HG02973 (cell line): Measurements from ENCODE around the gene UBN2.
"Not testable (repeated sequence)": the region's sequence is repeated elsewhere in the genome, so short reads cannot be mapped to it uniquely, and the experiment has no call there.

Source experiments
- ATAC-seq: cut with Tn5 transposase; IDR thresholded peaks from one replicate; pipeline ENCODE4 v1.9.1; 2021; ENCODE audit warnings: moderate library complexity; ENCODE audit not compliant: unreplicated experiment

Gene UBN2

DNA sequence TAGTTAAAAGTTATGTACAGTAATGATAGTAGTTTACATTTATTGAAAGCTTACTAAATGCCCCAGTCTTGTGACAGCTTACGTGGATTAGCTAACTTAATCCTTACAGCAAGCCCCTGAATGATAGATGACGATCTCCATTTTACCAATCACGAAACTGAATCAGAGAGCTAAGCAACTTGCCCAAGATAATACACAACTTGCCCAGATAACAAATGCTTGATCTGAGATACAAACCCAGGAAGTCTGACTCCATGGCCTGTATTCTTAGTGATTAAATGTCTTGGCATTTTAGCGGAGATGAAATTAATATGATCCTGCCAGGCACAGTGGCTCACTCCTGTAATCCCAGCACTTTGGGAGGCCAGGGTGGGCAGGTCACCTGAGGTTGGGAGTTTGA lies 63.2 kb downstream of the UBN2 start:
- no peak for ATAC-seq

DNA sequence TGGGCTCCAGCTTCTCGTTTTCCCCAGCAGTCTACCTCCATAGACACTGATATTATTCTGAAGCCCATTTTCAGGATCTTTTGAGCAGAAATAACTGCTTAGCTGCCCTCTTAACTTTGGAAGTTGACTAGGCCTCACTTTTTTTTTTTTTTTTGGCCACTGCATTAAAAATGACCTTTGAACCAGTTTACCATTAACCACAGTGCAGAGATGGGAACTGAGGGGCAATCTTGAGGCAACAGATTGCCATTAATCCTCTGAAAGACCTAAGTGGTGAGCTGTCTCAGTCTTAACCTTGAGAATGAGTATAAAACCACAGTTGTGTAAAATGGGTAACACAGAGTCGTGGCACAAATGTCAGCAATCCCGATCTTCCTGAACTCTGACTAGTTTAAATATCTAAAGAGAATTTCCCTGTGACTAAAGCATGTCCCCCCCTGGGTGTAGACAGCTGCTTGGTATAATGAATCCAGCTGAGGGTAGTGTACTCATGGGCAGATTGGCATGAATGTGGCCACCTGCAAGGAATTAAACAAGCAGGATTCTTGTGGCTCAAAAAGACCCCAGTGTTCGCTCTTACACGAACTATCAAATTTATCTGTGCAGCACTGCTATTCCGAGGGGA lies 64.0 kb downstream of the UBN2 start:
- ATAC-seq = no peak

GRCh38 chr7:139297795-139298194 lies 66.8 kb downstream of the UBN2 start:
- no peak for ATAC-seq

- no peak for ATAC-seq
Measured at GRCh38 chr7:139299296-139299695, 68.3 kb downstream of the UBN2 start.

GRCh38 chr7:139300390-139300789 lies 69.4 kb downstream of the UBN2 start:
- ATAC-seq = no peak

- ATAC-seq = no peak
Measured at GRCh38 chr7:139304517-139304916, 73.5 kb downstream of the UBN2 start.

DNA sequence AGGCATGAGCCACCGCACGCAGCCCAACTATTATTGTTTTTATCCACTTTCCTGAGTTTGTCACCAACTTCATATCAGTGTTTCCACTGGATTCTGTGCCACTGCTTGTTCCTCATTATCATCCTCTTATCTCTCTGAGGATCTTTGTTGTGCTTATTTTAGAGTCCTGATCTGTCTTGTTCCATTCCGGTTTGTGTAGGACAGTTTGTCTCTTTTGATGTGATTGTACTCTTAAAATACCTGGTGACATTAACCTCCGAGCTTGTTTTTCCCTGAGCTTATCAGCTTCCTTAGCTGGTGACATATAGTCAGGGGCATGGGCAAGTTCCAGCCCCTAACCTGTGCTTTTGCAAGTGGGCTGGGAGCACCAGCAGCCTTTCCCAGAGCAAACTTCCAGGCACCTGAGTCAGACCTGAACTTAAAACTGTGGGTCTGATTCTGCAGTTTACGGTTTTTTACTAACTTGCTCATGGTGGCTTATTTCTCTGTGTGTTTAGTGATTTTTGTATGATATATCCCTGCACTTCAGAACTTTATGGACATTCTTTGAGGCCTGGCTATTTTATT lies 87.0 kb downstream of the UBN2 start:
- ATAC-seq = no peak

GRCh38 chr7:139321071-139321745 lies 90.2 kb downstream of the UBN2 start:
- no peak for ATAC-seq

GRCh38 chr7:139324709-139325108 lies 93.7 kb downstream of the UBN2 start:
- not testable (repeated sequence) for ATAC-seq

- no peak for ATAC-seq
Measured at GRCh38 chr7:139328375-139328774, 97.3 kb downstream of the UBN2 start.

GRCh38 chr7:139329119-139329518 lies 98.1 kb downstream of the UBN2 start:
- no peak for ATAC-seq

GRCh38 chr7:139330333-139331030 lies 99.4 kb downstream of the UBN2 start:
- ATAC-seq = no peak

- no peak for ATAC-seq
Measured at GRCh38 chr7:139332697-139333359, 101.8 kb downstream of the UBN2 start.

DNA sequence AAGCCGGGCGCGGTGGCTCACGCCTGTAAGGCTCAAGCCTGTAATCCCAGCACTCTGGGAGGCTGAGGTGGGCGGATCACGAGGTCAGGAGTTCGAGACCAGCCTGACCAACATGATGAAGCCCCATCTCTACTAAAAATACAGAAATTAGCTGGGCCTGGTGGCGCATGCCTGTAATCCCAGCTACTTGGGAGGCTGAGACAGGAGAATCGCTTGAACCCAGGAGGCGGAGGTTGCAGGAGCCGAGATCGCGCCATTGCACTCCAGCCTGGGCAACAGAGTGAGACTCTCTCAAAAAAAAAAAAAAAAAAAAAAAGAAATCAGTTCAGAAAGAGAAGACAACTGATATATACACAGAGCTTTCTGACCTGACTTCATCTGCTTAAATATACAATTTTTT lies 102.4 kb downstream of the UBN2 start:
- ATAC-seq = not testable (repeated sequence)

GRCh38 chr7:139334399-139335150 lies 103.5 kb downstream of the UBN2 start:
- no peak for ATAC-seq

GRCh38 chr7:139339025-139339424 lies 108.0 kb downstream of the UBN2 start:
- no peak for ATAC-seq

GRCh38 chr7:139339698-139340036 lies 108.6 kb downstream of the UBN2 start:
- no peak for ATAC-seq

DNA sequence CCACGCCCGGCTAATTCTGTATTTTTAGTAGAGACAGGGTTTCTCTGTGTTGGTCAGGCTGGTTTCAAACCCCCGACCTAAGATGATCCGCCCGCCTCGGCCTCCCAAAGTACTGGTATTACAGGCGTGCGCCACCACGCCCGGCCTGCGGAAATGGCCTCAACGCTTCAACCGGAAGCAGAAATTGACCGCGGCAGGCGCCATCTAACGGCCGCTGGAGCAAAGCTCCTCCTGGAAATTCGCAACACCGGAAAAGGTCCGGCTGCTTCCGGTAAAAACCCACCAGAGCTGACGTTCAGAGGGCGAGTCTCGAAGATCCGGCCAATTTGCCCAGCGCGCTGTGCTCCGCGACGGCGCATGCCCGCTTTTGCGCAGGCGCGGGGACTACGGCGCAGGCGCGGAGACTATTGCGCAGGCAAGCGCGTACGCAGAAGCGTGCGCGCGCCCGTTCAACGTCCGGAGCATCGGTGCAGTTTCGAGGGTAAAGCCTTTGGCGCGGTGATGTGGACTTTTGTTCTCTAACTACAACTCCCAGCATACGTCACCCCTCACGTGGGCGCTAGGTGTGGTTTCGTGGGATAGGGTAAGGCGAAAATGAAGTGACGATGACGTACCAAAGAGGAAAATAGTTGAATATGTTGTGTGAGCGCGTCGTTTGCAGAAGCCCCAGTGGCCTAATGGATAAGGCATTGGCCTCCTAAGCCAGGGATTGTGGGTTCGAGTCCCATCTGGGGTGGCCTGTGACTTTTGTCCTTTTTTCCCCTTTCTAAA lies 109.2 kb downstream of the UBN2 start:
- ATAC-seq = peak; percentile 78

DNA sequence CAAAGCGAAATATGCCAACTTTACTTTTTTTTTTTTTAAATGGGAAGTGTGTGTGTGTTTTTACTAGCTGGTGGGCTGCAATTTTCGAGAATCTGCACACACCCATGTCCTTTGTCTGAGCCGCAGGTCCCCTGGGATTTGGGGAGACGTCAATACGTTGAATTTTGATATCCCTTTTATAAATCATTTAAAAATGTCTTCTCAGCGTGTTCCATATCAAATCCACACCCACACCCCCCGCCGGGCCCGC lies 109.7 kb downstream of the UBN2 start:
- ATAC-seq = no peak

GRCh38 chr7:139341058-139341775 lies 110.2 kb downstream of the UBN2 start, which contains the start of gene FMC1:
Gene FMC1, plus strand, starts transcription at chr7:139341337. Its CDS starts 48 bp downstream, at chr7:139341385.
- peak; percentile 54 for ATAC-seq
